ENCODE results near the gene CAMKK2.

CAMKK2 gene

DNA sequence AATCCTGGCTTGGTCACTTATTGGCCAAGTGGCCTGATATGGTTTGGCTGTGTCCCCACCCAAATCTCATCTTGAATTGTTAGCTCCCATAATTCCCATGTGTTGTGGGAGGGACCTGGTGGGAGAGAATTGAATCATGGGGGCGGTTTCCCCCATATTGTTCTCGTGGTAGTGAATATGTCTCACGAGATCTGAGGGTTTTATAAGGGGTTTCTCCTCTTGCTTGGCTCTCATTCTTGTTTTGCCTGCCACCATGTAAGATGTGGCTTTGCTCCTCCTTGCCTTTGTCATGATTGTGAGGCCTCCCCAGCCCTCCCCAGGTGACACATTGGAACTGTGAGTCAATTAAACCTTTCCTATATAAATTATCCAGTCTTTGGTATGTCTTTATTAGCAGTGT lies 105.4 kb downstream of the CAMKK2 start:
- DNase-seq (ENCODE audit: low spot score), result no peak

DNA sequence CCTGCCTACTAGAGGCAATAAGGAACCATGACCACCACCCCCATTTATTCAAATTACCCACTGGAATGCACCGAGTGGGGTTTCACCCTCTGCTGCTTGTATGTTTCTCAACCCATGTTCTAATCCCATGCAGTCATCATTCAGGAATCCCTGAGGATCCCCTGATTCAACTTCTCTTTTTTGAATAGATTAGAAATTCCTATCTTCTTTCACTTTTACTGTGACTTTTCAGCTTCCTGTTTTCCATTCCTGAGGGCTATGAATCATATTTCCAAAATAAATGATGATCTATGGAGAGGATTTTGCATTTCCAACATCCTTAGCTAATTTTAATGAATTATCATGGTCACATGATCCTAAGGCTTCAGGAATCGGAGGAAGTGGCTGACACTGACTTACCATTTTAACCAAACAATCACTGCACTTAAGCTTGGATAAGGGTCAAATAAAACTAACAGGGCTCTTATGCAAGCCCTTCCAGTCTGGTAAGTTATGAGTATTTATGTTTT lies 105.9 kb downstream of the CAMKK2 start:
- DNase-seq (ENCODE audit: low spot score), result no peak

DNA sequence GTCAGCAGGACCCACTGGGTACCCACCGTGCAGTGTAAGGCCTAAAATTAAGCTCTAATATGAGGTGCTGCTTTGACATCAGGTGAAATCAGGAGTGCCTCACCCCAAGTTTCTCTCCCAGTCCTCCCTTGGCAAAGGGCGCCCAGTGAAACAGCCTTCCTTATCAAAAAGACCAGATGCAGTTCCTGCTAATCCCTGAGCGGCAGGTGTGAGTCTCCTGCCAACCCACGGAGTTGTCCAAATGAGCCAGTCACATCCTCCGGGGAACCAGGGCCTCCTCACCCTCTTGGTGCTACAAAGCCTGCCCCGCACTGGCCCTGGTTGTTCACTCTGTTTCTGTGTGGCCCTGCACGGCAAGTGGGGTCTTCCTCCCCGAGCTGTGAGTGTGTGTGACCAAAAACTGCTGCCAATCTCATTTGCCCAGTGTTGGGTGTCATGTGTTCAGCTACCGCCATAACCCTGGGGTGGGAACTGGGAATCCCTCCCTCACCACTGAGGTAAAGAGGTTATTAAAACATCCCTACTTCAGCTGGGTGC lies 106.8 kb downstream of the CAMKK2 start:
- no peak for DNase-seq (ENCODE audit: low spot score)

DNA sequence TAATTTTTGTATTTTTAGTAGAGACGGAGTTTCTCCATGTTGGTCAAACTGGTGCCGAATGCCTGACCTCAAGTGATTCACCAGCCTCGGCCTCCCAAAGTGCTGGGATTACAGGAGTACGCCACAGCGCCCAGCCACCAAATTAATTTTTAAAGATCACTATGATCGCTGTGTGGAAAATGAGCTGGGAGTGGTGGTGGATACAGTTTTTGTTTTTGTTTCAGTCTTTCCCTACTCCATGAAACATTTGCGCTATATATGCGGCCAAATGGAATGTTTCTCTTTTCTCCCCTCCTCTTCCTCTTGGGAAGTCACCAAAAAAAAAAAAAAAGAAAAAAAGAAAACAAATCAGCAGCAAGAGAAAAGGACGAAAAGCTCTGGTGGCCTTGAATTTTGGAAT lies 107.4 kb downstream of the CAMKK2 start:
- DNase-seq (ENCODE audit: low spot score), result no peak

DNA sequence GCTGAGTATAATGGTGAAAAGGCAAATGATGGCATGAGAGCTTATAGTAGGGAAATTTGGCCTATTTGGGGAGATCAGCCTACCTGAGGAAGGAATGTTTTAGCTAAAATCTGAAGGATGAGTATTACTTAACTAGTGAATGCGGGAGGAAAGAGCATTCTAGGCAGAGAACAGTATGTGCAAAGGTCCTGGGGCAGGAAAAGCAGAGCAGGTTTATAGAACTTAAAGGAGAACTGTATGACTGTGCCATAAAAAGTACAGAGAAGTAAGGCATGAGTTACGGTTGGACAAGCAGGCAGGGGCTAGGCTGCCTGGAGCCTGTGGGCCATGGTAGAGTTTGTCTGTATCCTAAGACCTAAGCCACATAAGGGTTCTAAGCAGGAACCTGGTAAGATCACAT lies 108.3 kb downstream of the CAMKK2 start:
- DNase-seq (ENCODE audit: low spot score), result no peak

Data from left forelimb (tissue), 1 donor.